Astrocyte (in vitro differentiated cells and primary cell): Measurements from ENCODE around the gene GPD2.

Experiments used
- CTCF ChIP-seq: IDR thresholded peaks from 2 replicates; pipeline ENCODE4 v1.5.1; 2011; ENCODE audit warnings: low read depth, mild to moderate bottlenecking, inconsistent platforms, low read length, moderate library complexity; ENCODE audit not compliant: insufficient read depth
- EZH2 ChIP-seq: IDR thresholded peaks from 2 replicates; pipeline ENCODE4 v1.6.1; 2012; ENCODE audit warnings: mild to moderate bottlenecking, low read length, inconsistent platforms; ENCODE audit not compliant: insufficient read depth

GRCh38 chr2:156435396-156435717 lies 822 bp upstream of the GPD2 start:
- TF ChIP-seq CTCF (no peak), EZH2 (no peak)
